HepG2 (cell line): ENCODE data around the gene ARHGEF39. TPM values are rescaled to one million over a fixed set of nuclear protein-coding genes. Genes with fewer than 3 reads are reported as not detected.
A peak's percentile ranks its signal among the peaks of the same experiment; 100 is the strongest.

ENCODE experiments used
- ATF1 ChIP-seq: IDR thresholded peaks from 2 replicates; pipeline ENCODE4 v1.6.1; 2016; ENCODE audit warnings: mild to moderate bottlenecking, control low read depth
- GATAD1 ChIP-seq: IDR thresholded peaks from 2 replicates; pipeline ENCODE4 v1.6.1; 2016; ENCODE audit warnings: missing genetic modification reagents, missing compliant biosample characterization
- GFI1 ChIP-seq: sonication (generic); formaldehyde crosslinking; IDR thresholded peaks from 2 replicates; pipeline ENCODE4 v1.5.0; 2020; ENCODE audit warnings: missing genetic modification reagents, mild to moderate bottlenecking, borderline replicate concordance
- IRF9 ChIP-seq: sonication (generic); formaldehyde crosslinking; IDR thresholded peaks from 2 replicates; pipeline ENCODE4 v1.8.0; 2022; ENCODE audit warnings: missing genetic modification reagents, mild to moderate bottlenecking, borderline replicate concordance
- RBFOX2 ChIP-seq: fragments of 200-400 bp; formaldehyde crosslinking; IDR thresholded peaks from 2 replicates; pipeline ENCODE4 v1.6.1; 2017; ENCODE audit warnings: low read depth, mild to moderate bottlenecking, low read length
- RNF2 ChIP-seq: fragments of 450-650 bp; conservative IDR thresholded peaks from 2 replicates; pipeline ENCODE4 v1.6.1; 2016; ENCODE audit warnings: low read depth
- SALL2 ChIP-seq: sonication (generic); formaldehyde crosslinking; IDR thresholded peaks from 2 replicates; pipeline ENCODE4 v1.8.1; 2023; ENCODE audit warnings: mild to moderate bottlenecking, missing genetic modification reagents, inconsistent platforms
- SRY ChIP-seq: sonication (generic); formaldehyde crosslinking; IDR thresholded peaks from 2 replicates; pipeline ENCODE4 v1.8.0; 2022; ENCODE audit warnings: mild to moderate bottlenecking, missing genetic modification reagents
- TBX2 ChIP-seq: sonication (generic); formaldehyde crosslinking; IDR thresholded peaks from 2 replicates; pipeline ENCODE4 v1.5.0; 2020; ENCODE audit warnings: missing genetic modification reagents, mild to moderate bottlenecking, borderline replicate concordance
- TRAFD1 ChIP-seq: sonication (generic); formaldehyde crosslinking; IDR thresholded peaks from 2 replicates; pipeline ENCODE4 v1.5.1; 2020; ENCODE audit warnings: missing genetic modification reagents, mild to moderate bottlenecking, borderline replicate concordance
- ZFY ChIP-seq: sonication (generic); formaldehyde crosslinking; IDR thresholded peaks from 2 replicates; pipeline ENCODE4 v1.4.0; 2020; ENCODE audit warnings: missing genetic modification reagents
- ZHX1 ChIP-seq: sonication (generic); formaldehyde crosslinking; IDR thresholded peaks from 2 replicates; pipeline ENCODE4 v1.8.1; 2022; ENCODE audit warnings: low read depth, mild to moderate bottlenecking, missing genetic modification reagents
- ZNF20 ChIP-seq: sonication (generic); formaldehyde crosslinking; IDR thresholded peaks from 2 replicates; pipeline ENCODE4 v1.4.0; 2020; ENCODE audit warnings: mild to moderate bottlenecking, moderate library complexity, missing genetic modification reagents
- ZNF251 ChIP-seq: sonication (generic); formaldehyde crosslinking; IDR thresholded peaks from 2 replicates; pipeline ENCODE4 v1.9.0; 2021; ENCODE audit warnings: mild to moderate bottlenecking, missing genetic modification reagents
- ZNF646 ChIP-seq: sonication (generic); formaldehyde crosslinking; IDR thresholded peaks from 2 replicates; pipeline ENCODE4 v1.9.0; 2021; ENCODE audit warnings: mild to moderate bottlenecking, missing genetic modification reagents
- ZNF746 ChIP-seq: sonication (generic); formaldehyde crosslinking; IDR thresholded peaks from 2 replicates; pipeline ENCODE4 v1.8.0; 2022; ENCODE audit warnings: mild to moderate bottlenecking, missing genetic modification reagents
- ZNF792 ChIP-seq: IDR thresholded peaks from 2 replicates; pipeline ENCODE4 v1.6.1; 2016
- ZNF878 ChIP-seq: sonication (generic); formaldehyde crosslinking; IDR thresholded peaks from 2 replicates; pipeline ENCODE4 v1.8.1; 2023; ENCODE audit warnings: mild to moderate bottlenecking, missing genetic modification reagents, moderate library complexity
- ZSCAN22 ChIP-seq: sonication (generic); formaldehyde crosslinking; IDR thresholded peaks from 2 replicates; pipeline ENCODE4 v1.4.0; 2020; ENCODE audit warnings: mild to moderate bottlenecking, missing genetic modification reagents
- polyA plus RNA-seq, 8 experiments: library from polyadenylated mRNA; depleted of rRNA in 3 of 8; stranded (reverse) in 7 of 8; unstranded in 1 of 8; fragments of >200 nt; fragmentation: Illumina TruSeq in 4 of 8; extraction: Trizol in 4 of 8; gene quantifications; 2 replicates each; pipeline versions ENCODE4 v1.2.1 to v1.2.3, GENCODE V29; 2011 to 2016; ENCODE audit warnings: low read depth in 4 of 8, missing spikeins in 1 of 8, mixed read lengths in 1 of 8; ENCODE audit not compliant: insufficient read depth in 1 of 8
- total RNA-seq, 5 experiments: library from RNA; depleted of rRNA; stranded (reverse); fragments of >200 nt; fragmentation: Illumina TruSeq; extraction: Trizol; gene quantifications; 2 replicates each; pipeline ENCODE4 v1.2.3, GENCODE V29; 2016; ENCODE audit warnings: low read depth in 1 of 5

ARHGEF39 gene
- total and polyA plus RNA-seq, 2 of the 13 experiments (the other 11 are each of a cell fraction or from before 2014, with no cell fraction given) = 11.2 to 12.3 TPM

GRCh38 chr9:35661756-35662350 lies 3.1 kb downstream of the ARHGEF39 start (continued):
- TF ChIP-seq IRF9 (CRISPR knock-in tag) = no peak
- no peak for TF ChIP-seq ZNF746
- TF ChIP-seq ZSCAN22 (CRISPR knock-in tag) = no peak
- TF ChIP-seq ZFY (CRISPR knock-in tag) = 0 out of 2 replicates have a peak, but pooled peaks have one; percentile 20
- TF ChIP-seq ZNF878 (CRISPR knock-in tag) = no peak
- no peak for TF ChIP-seq SALL2
- no peak for TF ChIP-seq ZNF20 (CRISPR knock-in tag)
- no peak for TF ChIP-seq ATF1 (CRISPR knock-in tag)
- no peak for TF ChIP-seq ZNF646
- TF ChIP-seq ZNF251 (CRISPR knock-in tag) = no peak
- no peak for TF ChIP-seq SRY
- no peak for TF ChIP-seq ZNF792 (CRISPR knock-in tag)
- no peak for TF ChIP-seq ZHX1 (CRISPR knock-in tag)
- no peak for TF ChIP-seq TBX2 (CRISPR knock-in tag)
- no peak for TF ChIP-seq GATAD1 (CRISPR knock-in tag)
- no peak for TF ChIP-seq TRAFD1 (CRISPR knock-in tag)
- TF ChIP-seq RBFOX2 = no peak
- TF ChIP-seq RNF2 = no peak
- peak; percentile 50; the same call in 1 of the 2 replicates for TF ChIP-seq GFI1
